Progenitor cell of endocrine pancreas (in vitro differentiated cells): ENCODE data around the gene GRIA3. TPM values are rescaled to one million over a fixed set of nuclear protein-coding genes. Genes with fewer than 3 reads are reported as not detected.
"Not testable (repeated sequence)": the region's sequence is repeated elsewhere in the genome, so short reads cannot be mapped to it uniquely, and the experiment has no call there.

Experiments used
- DNase-seq: peaks from one replicate; pipeline ENCODE4 v3.0.0; 2021; ENCODE audit warnings: low spot score; ENCODE audit not compliant: unreplicated experiment
- H3K27ac Mint-ChIP-seq: 2 replicates; pipeline ENCODE4 v1.8.0; 2021; ENCODE audit warnings: mild to moderate bottlenecking, moderate library complexity, mixed read lengths
- H3K27me3 Mint-ChIP-seq: 2 replicates; pipeline ENCODE4 v1.8.0; 2021; ENCODE audit warnings: mixed read lengths
- H3K36me3 Mint-ChIP-seq: 2 replicates; pipeline ENCODE4 v1.8.0; 2022; ENCODE audit warnings: mixed read lengths; ENCODE audit not compliant: insufficient read depth
- H3K4me1 Mint-ChIP-seq: 2 replicates; pipeline ENCODE4 v1.8.0; 2021; ENCODE audit warnings: low read depth, mixed read lengths
- H3K4me3 Mint-ChIP-seq: 2 replicates; pipeline ENCODE4 v1.8.0; 2021; ENCODE audit warnings: low read depth, mild to moderate bottlenecking, moderate library complexity, mixed read lengths
- H3K9me3 Mint-ChIP-seq: 2 replicates; pipeline ENCODE4 v1.8.0; 2021; ENCODE audit warnings: low read depth, mixed read lengths
- total RNA-seq: library from RNA; stranded (reverse); gene quantifications from 2 replicates; pipeline ENCODE4 v1.2.1, GENCODE V29; 2021
- TF ChIP-seq, protein P1 (sequence below): fragments of 200-600 bp; sonication (generic); IDR thresholded peaks from one replicate; pipeline ENCODE4 v1.5.0; 2021; ENCODE audit warnings: antibody characterized with exemption, mild to moderate bottlenecking; ENCODE audit not compliant: unreplicated experiment

GRIA3 gene
- total RNA-seq, 1 donor from 2014 or later: 2.5 TPM

DNA sequence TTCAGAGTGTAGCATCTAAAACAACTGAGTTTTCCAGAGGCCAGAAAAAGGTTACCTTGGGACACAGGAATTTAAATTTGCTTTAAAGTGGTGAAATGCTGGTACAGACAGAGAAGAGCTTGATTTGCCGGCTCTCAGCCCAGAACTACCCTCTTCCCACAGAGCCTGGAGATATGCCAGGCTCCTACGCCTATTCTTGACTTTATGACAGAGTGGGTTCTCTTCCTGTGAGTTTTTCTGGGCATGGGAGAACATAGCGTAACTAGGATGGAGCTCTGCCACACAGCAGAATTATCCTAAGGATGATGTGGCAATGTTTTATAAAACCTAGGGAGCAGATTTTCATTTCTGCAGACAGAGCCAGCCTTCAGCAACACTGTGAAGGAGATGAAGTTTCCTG, 241.8 kb downstream of the GRIA3 start:
- no peak for DNase-seq
- no peaks in the 10 kb centered on the region for H3K36me3 Mint-ChIP-seq
- H3K9me3 Mint-ChIP-seq: peaks cover under 1% of the 10 kb centered on the region
- TF ChIP-seq, protein P1, sequence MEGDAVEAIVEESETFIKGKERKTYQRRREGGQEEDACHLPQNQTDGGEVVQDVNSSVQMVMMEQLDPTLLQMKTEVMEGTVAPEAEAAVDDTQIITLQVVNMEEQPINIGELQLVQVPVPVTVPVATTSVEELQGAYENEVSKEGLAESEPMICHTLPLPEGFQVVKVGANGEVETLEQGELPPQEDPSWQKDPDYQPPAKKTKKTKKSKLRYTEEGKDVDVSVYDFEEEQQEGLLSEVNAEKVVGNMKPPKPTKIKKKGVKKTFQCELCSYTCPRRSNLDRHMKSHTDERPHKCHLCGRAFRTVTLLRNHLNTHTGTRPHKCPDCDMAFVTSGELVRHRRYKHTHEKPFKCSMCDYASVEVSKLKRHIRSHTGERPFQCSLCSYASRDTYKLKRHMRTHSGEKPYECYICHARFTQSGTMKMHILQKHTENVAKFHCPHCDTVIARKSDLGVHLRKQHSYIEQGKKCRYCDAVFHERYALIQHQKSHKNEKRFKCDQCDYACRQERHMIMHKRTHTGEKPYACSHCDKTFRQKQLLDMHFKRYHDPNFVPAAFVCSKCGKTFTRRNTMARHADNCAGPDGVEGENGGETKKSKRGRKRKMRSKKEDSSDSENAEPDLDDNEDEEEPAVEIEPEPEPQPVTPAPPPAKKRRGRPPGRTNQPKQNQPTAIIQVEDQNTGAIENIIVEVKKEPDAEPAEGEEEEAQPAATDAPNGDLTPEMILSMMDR: no peak
- H3K27ac Mint-ChIP-seq: no peak overlapping the region
- H3K4me3 Mint-ChIP-seq: no peak overlapping the region
- no peaks in the 10 kb centered on the region for H3K27me3 Mint-ChIP-seq
- no peaks in the 10 kb centered on the region for H3K4me1 Mint-ChIP-seq

DNA sequence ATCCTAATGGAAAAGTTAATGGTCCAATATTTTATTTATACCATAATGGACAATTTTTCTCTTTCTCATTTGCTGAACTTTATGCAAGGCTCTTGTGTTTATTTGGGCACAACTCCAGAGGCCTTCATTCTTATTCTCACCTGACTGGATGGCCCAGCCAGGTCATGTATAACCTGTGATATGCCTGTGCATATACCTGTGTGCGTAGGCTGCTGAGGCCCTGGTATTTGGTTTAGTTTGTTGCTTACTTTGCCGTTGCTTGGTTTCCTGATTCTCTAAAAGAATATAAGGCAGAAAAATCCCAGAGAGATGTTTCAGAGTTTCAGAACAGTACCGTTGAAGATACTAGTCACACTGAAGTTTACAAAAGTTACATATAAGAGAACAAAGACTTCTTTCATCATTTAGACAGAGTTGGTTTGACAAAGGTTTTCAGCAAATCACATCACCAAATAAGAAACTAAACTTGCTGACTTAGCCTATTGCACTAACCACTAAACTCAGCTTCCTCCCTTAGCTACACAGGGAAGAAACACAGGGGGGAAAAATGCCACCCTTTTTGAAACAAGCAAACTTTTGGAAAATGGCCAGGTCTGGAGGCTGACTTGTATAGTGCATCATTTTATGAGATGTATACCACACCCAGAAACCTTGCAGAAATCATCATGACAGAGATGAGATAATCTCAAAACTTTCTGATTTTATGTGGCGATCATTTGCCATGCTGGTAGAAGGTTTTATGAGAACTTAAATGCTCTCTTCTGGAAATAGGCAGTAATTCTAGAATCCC, 248.5 kb downstream of the GRIA3 start:
- H3K9me3 Mint-ChIP-seq: peaks cover 12% of the 10 kb centered on the region
- H3K27ac Mint-ChIP-seq: no peak overlapping the region
- H3K36me3 Mint-ChIP-seq: no peaks in the 10 kb centered on the region
- no peak for DNase-seq
- H3K4me1 Mint-ChIP-seq: peaks cover 6% of the 10 kb centered on the region
- no peaks in the 10 kb centered on the region for H3K27me3 Mint-ChIP-seq
- H3K4me3 Mint-ChIP-seq: no peak overlapping the region
- TF ChIP-seq, protein P1: no peak

DNA sequence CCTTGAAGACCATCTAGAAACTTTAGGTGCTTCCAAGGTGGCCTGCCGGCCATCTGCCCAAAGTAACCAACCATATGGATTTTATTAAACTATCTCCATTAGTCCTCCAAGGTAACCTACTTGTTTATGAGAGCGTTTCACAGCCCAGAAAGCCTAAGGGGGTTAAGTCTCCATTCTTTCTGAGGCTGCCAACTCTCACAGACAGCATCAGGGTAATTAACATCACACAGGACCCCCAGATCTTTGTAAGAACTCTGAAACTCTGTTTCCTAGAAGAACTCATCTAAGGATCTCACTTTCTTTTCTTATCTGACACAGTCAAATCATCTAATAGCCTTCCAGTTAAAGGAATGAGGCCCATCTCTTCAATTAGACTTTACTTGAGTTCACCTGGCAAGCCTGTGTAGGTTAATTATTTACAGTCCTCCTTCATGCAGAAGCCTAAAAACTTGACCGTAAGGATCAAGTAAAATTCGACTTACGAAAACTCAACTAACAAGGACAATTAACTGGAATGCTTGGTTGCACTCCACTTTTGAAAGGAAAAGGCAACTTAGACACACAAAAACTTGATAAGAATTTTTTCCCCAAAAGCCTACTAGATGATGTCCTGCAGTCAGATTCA, 252.5 kb downstream of the GRIA3 start:
- H3K27me3 Mint-ChIP-seq: no peaks in the 10 kb centered on the region
- H3K4me1 Mint-ChIP-seq: peaks cover 7% of the 10 kb centered on the region
- H3K27ac Mint-ChIP-seq: no peak overlapping the region
- no peaks in the 10 kb centered on the region for H3K36me3 Mint-ChIP-seq
- TF ChIP-seq, protein P1: no peak
- H3K4me3 Mint-ChIP-seq: no peak overlapping the region
- no peak for DNase-seq
- peaks cover 33% of the 10 kb centered on the region for H3K9me3 Mint-ChIP-seq

DNA sequence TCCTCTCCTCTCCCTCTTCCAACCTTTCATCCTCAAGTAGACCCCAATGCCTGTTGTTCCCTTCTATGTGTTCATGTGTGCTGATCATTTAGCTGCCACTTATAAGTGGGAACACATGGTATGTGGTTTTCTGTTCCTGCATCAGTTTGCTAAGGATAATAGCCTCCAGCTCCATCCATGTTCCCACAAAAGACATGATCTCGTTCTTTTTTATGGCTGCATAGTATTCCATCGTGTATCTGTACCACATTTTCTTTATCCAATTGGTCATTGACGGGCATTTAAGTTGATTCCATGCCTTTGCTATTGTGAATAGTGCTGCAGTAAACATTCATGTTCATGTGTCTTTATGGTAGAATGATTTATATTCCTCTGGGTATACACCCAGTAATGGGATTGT, 255.8 kb downstream of the GRIA3 start:
- not testable (repeated sequence) for H3K36me3 Mint-ChIP-seq, H3K4me3 Mint-ChIP-seq, H3K27ac Mint-ChIP-seq, H3K27me3 Mint-ChIP-seq, DNase-seq, H3K4me1 Mint-ChIP-seq
- peaks cover 41% of the 10 kb centered on the region for H3K9me3 Mint-ChIP-seq

DNA sequence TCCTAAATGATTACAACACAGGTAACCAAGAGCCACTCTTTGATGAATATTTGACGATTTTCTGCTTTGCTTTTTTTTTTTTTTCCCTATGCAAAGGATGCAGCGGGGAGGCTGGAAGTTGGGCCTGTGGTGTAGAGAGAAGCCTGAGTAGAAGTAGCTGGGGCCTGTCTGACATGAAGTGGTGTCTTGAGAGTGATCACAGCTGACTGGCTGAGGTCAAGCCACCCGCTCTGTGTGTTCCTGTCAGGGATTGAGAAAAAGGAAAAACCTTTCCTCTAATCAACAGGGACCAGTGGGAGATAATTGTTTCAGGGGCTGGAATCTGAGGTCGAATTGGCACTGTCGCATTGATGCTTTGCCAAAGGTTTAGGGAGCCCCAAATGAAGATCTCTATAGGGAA, 258.7 kb downstream of the GRIA3 start:
- TF ChIP-seq, protein P1: no peak
- H3K27ac Mint-ChIP-seq: no peak overlapping the region

DNA sequence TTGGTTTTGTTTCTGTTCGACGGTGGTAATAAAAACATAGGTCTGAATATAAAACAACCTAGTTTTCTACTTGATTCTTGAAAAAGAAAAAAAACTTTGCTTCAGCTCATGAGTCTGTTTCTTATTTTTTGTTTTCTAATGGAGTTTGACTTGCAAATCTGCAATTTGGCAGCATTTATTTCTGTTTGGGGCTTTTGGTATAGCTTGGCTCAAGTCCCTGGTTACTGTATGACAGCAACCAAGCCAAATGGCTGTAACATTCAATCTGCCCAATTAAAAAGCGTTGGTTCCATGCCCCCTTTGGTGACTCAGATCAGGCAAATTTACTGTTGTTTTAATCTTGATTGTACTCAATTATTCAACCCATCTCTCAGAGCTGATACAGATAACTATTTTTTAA, 263.4 kb downstream of the GRIA3 start:
- TF ChIP-seq, protein P1: no peak
- H3K36me3 Mint-ChIP-seq: no peaks in the 10 kb centered on the region
- peaks cover 16% of the 10 kb centered on the region for H3K9me3 Mint-ChIP-seq
- peaks cover 14% of the 10 kb centered on the region for H3K4me1 Mint-ChIP-seq
- no peak overlapping the region for H3K27ac Mint-ChIP-seq
- no peaks in the 10 kb centered on the region for H3K27me3 Mint-ChIP-seq
- no peak overlapping the region for H3K4me3 Mint-ChIP-seq
- DNase-seq: no peak

More for the DNA sequence above, 258.7 kb downstream of the GRIA3 start:
- H3K9me3 Mint-ChIP-seq: peaks cover 33% of the 10 kb centered on the region
- no peaks in the 10 kb centered on the region for H3K27me3 Mint-ChIP-seq
- H3K4me1 Mint-ChIP-seq: peaks cover 12% of the 10 kb centered on the region
- no peaks in the 10 kb centered on the region for H3K36me3 Mint-ChIP-seq
- no peak for DNase-seq
- H3K4me3 Mint-ChIP-seq: no peak overlapping the region
